ENCODE measurements around the gene IFNGR2. TPM values are rescaled to one million over a fixed set of nuclear protein-coding genes. Genes with fewer than 3 reads are reported as not detected.

The IFNGR2 gene
- total RNA-seq, 2 experiments from 2014 or later: 16.4 to 18.9 TPM

DNA sequence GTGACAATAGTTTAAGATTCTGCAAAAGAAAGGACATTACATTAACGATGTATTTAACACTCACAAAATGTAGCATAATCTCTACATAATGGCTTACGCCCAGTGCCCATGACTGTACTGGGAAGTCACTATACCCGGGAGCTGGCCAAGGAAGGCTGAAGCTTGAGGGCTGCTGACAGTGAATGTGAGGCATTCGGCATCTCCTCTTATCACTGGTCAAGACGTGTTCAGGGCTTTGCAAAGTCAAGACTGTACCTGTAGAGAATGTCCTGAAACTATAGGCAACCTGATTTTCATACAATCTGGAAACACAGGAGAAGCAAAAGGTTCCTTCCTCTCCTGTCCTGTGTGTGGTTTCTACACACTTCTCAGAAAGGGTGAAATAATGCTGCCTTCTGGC is 12.7 kb upstream of the IFNGR2 start:
- H3K27ac Mint-ChIP-seq: no peak overlapping the region
- DNase-seq (no peak), ATAC-seq (no peak)
- no peaks in the 10 kb centered on the region for H3K9me3 Mint-ChIP-seq (ENCODE audit: low read depth)
- CTCF ChIA-PET: interaction anchor here (1.5 kb wide), 1 partner anchor 17 kb away, joined by 4 read pairs; no protein-coding TSS in a partner anchor
- H3K4me1 Mint-ChIP-seq: peaks cover 2% of the 10 kb centered on the region
- H3K27me3 Mint-ChIP-seq: peaks cover 13% of the 10 kb centered on the region
- intact Hi-C loops (cut with DNase I, micrococcal nuclease): no loop called here
- POLR2A ChIA-PET: no interaction called here
- no peak overlapping the region for H3K4me3 Mint-ChIP-seq
- H3K36me3 Mint-ChIP-seq (ENCODE audit: low read depth): no peaks in the 10 kb centered on the region

- Mint-ChIP-seq H3K9me3 (ENCODE audit: low read depth) (no peaks in the 10 kb centered on the region), H3K27me3 (peaks cover 14% of the 10 kb centered on the region), H3K27ac (no peak overlapping the region), H3K36me3 (ENCODE audit: low read depth) (no peaks in the 10 kb centered on the region), H3K4me1 (no peaks in the 10 kb centered on the region), H3K4me3 (no peak overlapping the region)
- CTCF ChIA-PET: no interaction called here
- POLR2A ChIA-PET: no interaction called here
- intact Hi-C loops (cut with DNase I, micrococcal nuclease): no loop called here
- no peak for DNase-seq
- ATAC-seq: no peak
Measured at GRCh38 chr21:33391656-33392055, 11.6 kb upstream of the IFNGR2 start.

- H3K27me3 Mint-ChIP-seq: peaks cover 14% of the 10 kb centered on the region
- H3K4me3 Mint-ChIP-seq: no peak overlapping the region
- no peaks in the 10 kb centered on the region for H3K4me1 Mint-ChIP-seq
- H3K27ac Mint-ChIP-seq: no peak overlapping the region
- ATAC-seq: no peak
- ChIA-PET CTCF (no interaction called here), POLR2A (no interaction called here)
- no peaks in the 10 kb centered on the region for H3K36me3 Mint-ChIP-seq (ENCODE audit: low read depth)
- no peak for DNase-seq
- H3K9me3 Mint-ChIP-seq (ENCODE audit: low read depth): no peaks in the 10 kb centered on the region
- intact Hi-C loops (cut with DNase I, micrococcal nuclease): no loop called here
Measured at GRCh38 chr21:33392284-33392985, 10.8 kb upstream of the IFNGR2 start.

DNA sequence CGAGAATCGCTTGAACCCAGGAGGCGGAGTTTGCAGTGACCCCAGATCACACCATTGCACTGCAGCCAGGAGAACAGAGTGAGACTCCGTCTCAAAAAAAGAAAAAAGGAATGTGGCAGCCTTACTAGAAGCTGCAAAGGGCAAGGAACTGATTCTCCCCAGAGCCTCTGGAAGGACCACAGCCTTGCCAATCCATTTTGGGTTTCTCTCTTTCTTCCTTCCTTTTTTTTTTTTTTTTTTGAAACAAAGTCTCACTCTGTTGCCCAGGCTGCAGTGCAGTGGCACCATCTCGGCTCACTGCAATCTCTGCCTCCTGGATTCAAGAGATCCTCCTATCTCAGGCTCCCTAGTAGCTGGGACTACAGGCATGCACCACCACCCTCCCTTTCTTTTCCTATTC is 9.9 kb upstream of the IFNGR2 start:
- Mint-ChIP-seq H3K9me3 (ENCODE audit: low read depth) (no peaks in the 10 kb centered on the region), H3K27ac (no peak overlapping the region), H3K36me3 (ENCODE audit: low read depth) (no peaks in the 10 kb centered on the region), H3K4me1 (no peaks in the 10 kb centered on the region), H3K4me3 (no peak overlapping the region), H3K27me3 (peaks cover 14% of the 10 kb centered on the region)
- no peak for ATAC-seq
- CTCF ChIA-PET: interaction anchor here (0.7 kb wide), 1 partner anchor 196 kb away, joined by 3 read pairs; no protein-coding TSS in a partner anchor
- intact Hi-C loops (cut with DNase I, micrococcal nuclease): no loop called here
- DNase-seq: no peak
- POLR2A ChIA-PET: no interaction called here

GRCh38 chr21:33394260-33394659 is 9.0 kb upstream of the IFNGR2 start:
- no peak overlapping the region for H3K27ac Mint-ChIP-seq
- intact Hi-C loops (cut with DNase I, micrococcal nuclease): no loop called here
- no peak for DNase-seq
- H3K4me3 Mint-ChIP-seq: no peak overlapping the region
- ChIA-PET CTCF (no interaction called here), POLR2A (no interaction called here)
- no peaks in the 10 kb centered on the region for H3K36me3 Mint-ChIP-seq (ENCODE audit: low read depth)
- H3K9me3 Mint-ChIP-seq (ENCODE audit: low read depth): no peaks in the 10 kb centered on the region
- H3K27me3 Mint-ChIP-seq: peaks cover 14% of the 10 kb centered on the region
- no peaks in the 10 kb centered on the region for H3K4me1 Mint-ChIP-seq
- no peak for ATAC-seq

DNA sequence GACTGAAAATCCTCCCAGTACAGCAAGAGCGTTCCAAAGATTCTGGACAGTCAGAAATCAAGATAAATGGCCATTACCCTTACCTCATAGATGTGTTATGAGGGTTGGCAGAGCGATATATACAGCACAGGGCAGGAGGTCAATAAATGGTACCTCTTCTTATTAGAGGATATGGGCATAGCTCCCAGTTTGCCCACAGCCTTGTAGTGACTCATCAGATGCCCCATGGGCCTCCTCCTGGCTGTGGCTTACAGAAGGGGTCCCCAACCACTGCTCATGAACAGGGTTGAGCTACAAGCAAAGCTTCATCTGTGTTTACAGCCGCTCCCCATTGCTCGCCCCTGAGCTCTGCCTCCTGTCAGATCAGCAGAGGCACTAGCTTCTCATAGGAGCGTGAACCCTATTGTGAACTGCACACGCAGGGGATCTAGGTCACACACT is 7.3 kb upstream of the IFNGR2 start:
- H3K27ac Mint-ChIP-seq: no peak overlapping the region
- DNase-seq (no peak), ATAC-seq (no peak)
- POLR2A ChIA-PET: interaction anchor here (0.6 kb wide), 1 partner anchor 186 kb away, joined by 3 read pairs; no protein-coding TSS in a partner anchor
- no peaks in the 10 kb centered on the region for H3K4me1 Mint-ChIP-seq
- no peaks in the 10 kb centered on the region for H3K36me3 Mint-ChIP-seq (ENCODE audit: low read depth)
- no peak overlapping the region for H3K4me3 Mint-ChIP-seq
- H3K9me3 Mint-ChIP-seq (ENCODE audit: low read depth): no peaks in the 10 kb centered on the region
- H3K27me3 Mint-ChIP-seq: peaks cover 12% of the 10 kb centered on the region
- intact Hi-C loops (cut with DNase I, micrococcal nuclease): no loop called here
- CTCF ChIA-PET: interaction anchor here (0.6 to 1.9 kb wide), 2 partner anchors 40 to 50 kb away, joined by 3 to 5 read pairs; no protein-coding TSS in a partner anchor

- H3K27me3 Mint-ChIP-seq: peaks cover 14% of the 10 kb centered on the region
Measured at GRCh38 chr21:33396436-33396835, 6.8 kb upstream of the IFNGR2 start.

DNA sequence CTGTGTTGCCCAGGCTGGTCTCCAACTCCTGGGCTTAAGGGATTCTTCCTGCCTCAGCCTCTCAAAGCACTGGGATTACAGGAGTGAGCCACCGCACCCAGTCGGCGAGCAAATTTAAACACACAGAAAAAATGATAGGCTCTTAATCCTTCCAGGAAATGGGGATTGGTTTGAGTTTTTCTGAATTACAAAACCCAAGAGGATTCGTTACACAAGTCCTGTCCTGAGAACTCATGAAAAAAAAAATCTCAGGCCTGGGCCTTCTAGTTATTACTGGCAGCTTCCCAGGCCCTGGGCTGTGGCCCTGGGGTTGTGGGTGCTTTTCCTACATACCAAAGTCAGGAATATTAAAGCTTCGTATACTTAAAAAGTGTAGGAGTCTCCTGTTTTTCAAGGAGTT is 6.3 kb upstream of the IFNGR2 start:
- CTCF ChIA-PET: interaction anchor here (0.8 to 1.9 kb wide), 2 partner anchors 9 to 48 kb away, joined by 3 to 5 read pairs; no protein-coding TSS in a partner anchor

More at GRCh38 chr21:33396436-33396835, 6.8 kb upstream of the IFNGR2 start:
- H3K4me3 Mint-ChIP-seq: no peak overlapping the region
- no peaks in the 10 kb centered on the region for H3K9me3 Mint-ChIP-seq (ENCODE audit: low read depth)
- no peaks in the 10 kb centered on the region for H3K4me1 Mint-ChIP-seq
- DNase-seq: no peak
- ChIA-PET POLR2A (interaction anchor here (0.6 kb wide), 1 partner anchor 186 kb away, joined by 3 read pairs; no protein-coding TSS in a partner anchor), CTCF (interaction anchor here (0.6 to 1.9 kb wide), 3 partner anchors 8 to 49 kb away, joined by 3 to 5 read pairs (median 3); no protein-coding TSS in a partner anchor)
- H3K36me3 Mint-ChIP-seq (ENCODE audit: low read depth): no peaks in the 10 kb centered on the region
- ATAC-seq: no peak
- H3K27ac Mint-ChIP-seq: no peak overlapping the region
- intact Hi-C loops (cut with DNase I, micrococcal nuclease): no loop called here

DNA sequence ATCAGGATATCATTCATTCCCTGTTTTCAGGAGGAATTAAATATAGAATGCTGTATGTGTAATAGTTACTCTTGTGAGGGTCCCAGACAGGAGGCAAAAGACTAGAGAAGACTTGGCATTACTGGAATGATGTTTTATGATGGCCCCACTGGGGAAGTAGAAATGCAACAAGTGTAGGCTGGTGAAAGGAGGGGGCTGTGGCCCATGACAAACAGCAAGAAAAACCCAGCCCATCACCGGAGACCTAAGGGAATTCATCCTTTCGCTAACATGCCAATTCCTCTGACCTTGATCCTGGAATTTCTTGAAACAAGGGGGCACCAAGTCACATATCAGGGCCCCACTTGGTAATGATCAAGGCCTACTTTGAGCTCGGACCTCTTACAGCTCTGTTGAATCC is 5.5 kb upstream of the IFNGR2 start:
- ChIA-PET POLR2A (interaction anchor here (0.5 to 0.8 kb wide), 2 partner anchors 9 to 273 kb away, joined by 3 read pairs; no protein-coding TSS in a partner anchor), CTCF (interaction anchor here (1.0 kb wide), 1 partner anchor 11 kb away, joined by 4 read pairs; no protein-coding TSS in a partner anchor)
- H3K27ac Mint-ChIP-seq: no peak overlapping the region
- no peaks in the 10 kb centered on the region for H3K36me3 Mint-ChIP-seq (ENCODE audit: low read depth)
- DNase-seq: no peak
- no peaks in the 10 kb centered on the region for H3K4me1 Mint-ChIP-seq
- no peak overlapping the region for H3K4me3 Mint-ChIP-seq
- ATAC-seq: no peak
- peaks cover 10% of the 10 kb centered on the region for H3K27me3 Mint-ChIP-seq
- intact Hi-C loops (cut with DNase I, micrococcal nuclease): no loop called here
- H3K9me3 Mint-ChIP-seq (ENCODE audit: low read depth): no peaks in the 10 kb centered on the region

More for the DNA sequence above, 6.3 kb upstream of the IFNGR2 start:
- Mint-ChIP-seq H3K4me1 (no peaks in the 10 kb centered on the region), H3K36me3 (ENCODE audit: low read depth) (no peaks in the 10 kb centered on the region), H3K27me3 (peaks cover 13% of the 10 kb centered on the region), H3K4me3 (no peak overlapping the region), H3K9me3 (ENCODE audit: low read depth) (no peaks in the 10 kb centered on the region), H3K27ac (no peak overlapping the region)
- intact Hi-C loops (cut with DNase I, micrococcal nuclease): no loop called here
- POLR2A ChIA-PET: interaction anchor here (0.8 kb wide), 1 partner anchor 272 kb away, joined by 3 read pairs; no protein-coding TSS in a partner anchor
- ATAC-seq: no peak
- no peak for DNase-seq

- Mint-ChIP-seq H3K27ac (no peak overlapping the region), H3K4me3 (no peak overlapping the region), H3K4me1 (no peaks in the 10 kb centered on the region), H3K27me3 (peaks cover 8% of the 10 kb centered on the region), H3K36me3 (ENCODE audit: low read depth) (no peaks in the 10 kb centered on the region), H3K9me3 (ENCODE audit: low read depth) (no peaks in the 10 kb centered on the region)
- no peak for DNase-seq
- CTCF ChIA-PET: interaction anchor here (1.0 kb wide), 1 partner anchor 11 kb away, joined by 4 read pairs; no protein-coding TSS in a partner anchor
- intact Hi-C loops (cut with DNase I, micrococcal nuclease): no loop called here
- ATAC-seq: no peak
- POLR2A ChIA-PET: interaction anchor here (0.5 kb wide), 1 partner anchor 8 kb away, joined by 3 read pairs; no protein-coding TSS in a partner anchor
Measured at GRCh38 chr21:33398361-33398760, 4.9 kb upstream of the IFNGR2 start.

DNA sequence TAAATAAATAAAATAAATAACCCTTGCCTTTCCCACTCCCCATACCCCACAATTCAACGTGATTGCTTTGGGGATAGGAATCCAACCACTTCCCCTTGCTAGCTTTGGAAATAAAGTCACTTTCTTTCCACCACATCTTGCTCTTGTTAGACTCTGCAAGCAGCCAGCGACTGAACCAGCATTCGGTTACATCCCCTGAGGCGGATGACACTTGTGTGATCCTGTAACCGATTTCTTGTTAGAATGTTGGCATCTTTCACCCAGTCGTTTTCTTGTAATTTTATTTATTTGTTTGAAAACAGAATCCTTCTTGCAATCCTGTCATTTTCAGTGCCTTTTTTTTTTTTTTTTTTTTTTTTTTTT is 1.6 kb upstream of the IFNGR2 start:
- H3K4me3 Mint-ChIP-seq: no peak overlapping the region
- ChIA-PET CTCF (interaction anchor here (0.6 to 0.9 kb wide), 2 partner anchors 40 to 649 kb away, joined by 3 read pairs; no protein-coding TSS in a partner anchor), POLR2A (no interaction called here)
- ATAC-seq: no peak
- DNase-seq: peak; percentile 28
- intact Hi-C loops (cut with DNase I, micrococcal nuclease): no loop called here
- peaks cover 27% of the 10 kb centered on the region for H3K4me1 Mint-ChIP-seq
- no peak overlapping the region for H3K27ac Mint-ChIP-seq
- peaks cover 7% of the 10 kb centered on the region for H3K27me3 Mint-ChIP-seq
- no peaks in the 10 kb centered on the region for H3K9me3 Mint-ChIP-seq (ENCODE audit: low read depth)
- peaks cover 7% of the 10 kb centered on the region for H3K36me3 Mint-ChIP-seq (ENCODE audit: low read depth)

Measured in activated CD4-positive, alpha-beta T cell treated with anti-CD3 and anti-CD28 coated beads for 36 hours (primary cell).